HFFc6 (cell line): ENCODE results near the gene TSSK2. TPM values are rescaled to one million over a fixed set of nuclear protein-coding genes. Genes with fewer than 3 reads are reported as not detected.

Experiments used
- DNase-seq: peaks from one replicate; pipeline ENCODE4 v3.0.0-alpha.2; 2018
- H3K27ac Mint-ChIP-seq: 2 replicates; pipeline ENCODE4 v1.8.0; 2020; ENCODE audit warnings: mild to moderate bottlenecking, mixed read lengths
- H3K27me3 Mint-ChIP-seq: 2 replicates; pipeline ENCODE4 v1.8.0; 2021; ENCODE audit warnings: mild to moderate bottlenecking, moderate library complexity, mixed read lengths; ENCODE audit not compliant: insufficient read depth
- H3K36me3 Mint-ChIP-seq: 2 replicates; pipeline ENCODE4 v1.8.0; 2021; ENCODE audit warnings: low read depth, mixed read lengths
- H3K4me1 Mint-ChIP-seq: 2 replicates; pipeline ENCODE4 v1.8.0; 2020; ENCODE audit warnings: low read depth, mixed read lengths
- H3K4me3 Mint-ChIP-seq: 2 replicates; pipeline ENCODE4 v1.8.0; 2020; ENCODE audit warnings: mild to moderate bottlenecking, moderate library complexity, mixed read lengths
- H3K9me3 Mint-ChIP-seq: 2 replicates; pipeline ENCODE4 v1.8.0; 2020; ENCODE audit warnings: mild to moderate bottlenecking, mixed read lengths
- CTCF ChIP-seq: fragments of 200-600 bp; sonication (generic); IDR thresholded peaks from 2 replicates; pipeline ENCODE4 v1.5.0; 2021; ENCODE audit warnings: antibody characterized with exemption, mild to moderate bottlenecking
- total RNA-seq, 6 experiments: library from RNA; stranded (reverse); fragmentation: NEBNext Ultra II Directional; extraction: Animal tissue kit (Norgen Biotek cat#: 25700); gene quantifications; 2 replicates in 1 of 6; 3 replicates in 5 of 6; pipeline ENCODE4 v1.2.3, GENCODE V29; 2021

TSSK2 gene
- total RNA-seq, 6 experiments from 2014 or later, result not detected

DNA sequence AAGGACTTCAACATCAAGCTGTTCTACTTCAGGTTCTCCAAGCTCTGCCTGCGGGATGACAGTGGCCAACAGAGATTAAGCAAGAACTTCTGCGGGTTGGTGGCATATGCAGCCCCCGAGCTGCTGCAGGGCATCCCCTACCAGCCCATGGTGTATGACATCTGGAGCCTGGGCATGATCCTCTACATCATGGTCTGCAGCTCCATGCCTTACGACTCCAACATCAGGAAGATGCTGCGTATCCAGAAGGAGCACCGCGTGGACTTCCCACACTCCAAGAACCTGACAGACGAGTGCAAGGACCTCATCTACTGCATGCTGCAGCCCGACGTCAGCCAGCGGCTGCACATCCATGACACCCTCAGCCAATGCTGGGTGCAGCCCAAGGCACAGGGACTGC lies 6.1 kb upstream of the TSSK2 start:
- Mint-ChIP-seq H3K4me1 (peaks cover 23% of the 10 kb centered on the region), H3K36me3 (no peaks in the 10 kb centered on the region), H3K4me3 (no peak overlapping the region), H3K9me3 (no peaks in the 10 kb centered on the region), H3K27ac (no peak overlapping the region), H3K27me3 (peaks cover 5% of the 10 kb centered on the region)
- no peak for DNase-seq
- TF ChIP-seq CTCF, result no peak

GRCh38 chr22:19125474-19126308 lies 5.4 kb upstream of the TSSK2 start:
- H3K4me1 Mint-ChIP-seq, result peaks cover 16% of the 10 kb centered on the region
- H3K4me3 Mint-ChIP-seq, result no peak overlapping the region
- H3K27me3 Mint-ChIP-seq, result peaks cover 5% of the 10 kb centered on the region
- DNase-seq, result no peak
- no peak overlapping the region for H3K27ac Mint-ChIP-seq
- H3K9me3 Mint-ChIP-seq, result no peaks in the 10 kb centered on the region
- no peak for TF ChIP-seq CTCF
- no peaks in the 10 kb centered on the region for H3K36me3 Mint-ChIP-seq

DNA sequence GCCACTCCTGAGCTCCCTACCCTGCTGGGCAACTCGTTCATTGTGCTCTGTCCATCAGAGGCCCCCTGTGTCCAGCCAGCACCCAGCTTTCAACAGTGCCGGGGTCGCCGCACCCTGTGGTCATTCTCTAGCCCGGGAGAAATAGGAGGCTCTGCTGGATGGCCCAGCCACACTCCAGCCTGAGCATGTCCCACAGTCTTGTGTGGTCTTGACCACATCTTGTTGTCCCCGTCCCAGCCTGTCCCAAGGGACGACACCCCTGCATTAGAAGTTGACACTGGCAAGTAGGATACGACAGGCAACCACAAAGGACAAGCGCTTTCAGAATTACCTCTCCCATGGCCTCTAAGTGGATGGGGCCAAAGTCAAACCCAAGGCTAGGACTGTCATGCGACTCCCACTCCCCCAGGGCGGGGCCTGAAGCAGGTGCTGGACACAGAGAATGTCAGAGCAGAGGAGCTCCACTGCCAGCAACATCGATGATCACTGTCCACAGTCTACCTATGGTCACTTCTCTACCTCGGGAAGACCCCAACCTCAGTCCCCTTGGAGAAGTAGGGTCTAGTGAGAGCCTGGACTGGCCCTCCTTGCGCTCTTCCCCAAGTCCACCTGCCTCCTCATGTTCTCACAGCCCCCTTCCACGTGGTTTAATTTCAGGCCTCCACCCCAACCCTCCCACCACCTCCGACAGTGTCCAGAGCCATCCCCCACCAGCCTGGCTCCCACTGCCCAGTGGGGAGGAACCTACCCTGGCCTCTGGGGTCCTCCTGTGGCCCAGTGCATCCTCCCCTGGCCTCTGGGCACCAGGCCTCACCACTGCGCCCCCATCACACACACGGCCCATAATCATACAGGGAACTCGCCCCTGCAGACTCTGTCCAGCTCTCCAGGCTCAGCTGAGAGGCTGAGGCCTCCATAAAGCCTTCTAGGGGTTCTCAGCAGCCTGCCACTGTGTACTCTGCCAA lies 4.5 kb upstream of the TSSK2 start:
- Mint-ChIP-seq H3K27me3 (peaks cover 5% of the 10 kb centered on the region), H3K36me3 (no peaks in the 10 kb centered on the region), H3K27ac (no peak overlapping the region), H3K4me3 (no peak overlapping the region), H3K4me1 (peaks cover 8% of the 10 kb centered on the region), H3K9me3 (no peaks in the 10 kb centered on the region)
- no peak for DNase-seq
- no peak for TF ChIP-seq CTCF

- Mint-ChIP-seq H3K4me1 (peaks cover 8% of the 10 kb centered on the region), H3K9me3 (no peaks in the 10 kb centered on the region), H3K27ac (no peak overlapping the region), H3K27me3 (peaks cover 5% of the 10 kb centered on the region), H3K36me3 (peaks cover 6% of the 10 kb centered on the region; the same call in 1 of the 2 replicates), H3K4me3 (no peak overlapping the region)
- no peak for TF ChIP-seq CTCF
- no peak for DNase-seq
Measured at GRCh38 chr22:19127329-19128008, 3.6 kb upstream of the TSSK2 start.

DNA sequence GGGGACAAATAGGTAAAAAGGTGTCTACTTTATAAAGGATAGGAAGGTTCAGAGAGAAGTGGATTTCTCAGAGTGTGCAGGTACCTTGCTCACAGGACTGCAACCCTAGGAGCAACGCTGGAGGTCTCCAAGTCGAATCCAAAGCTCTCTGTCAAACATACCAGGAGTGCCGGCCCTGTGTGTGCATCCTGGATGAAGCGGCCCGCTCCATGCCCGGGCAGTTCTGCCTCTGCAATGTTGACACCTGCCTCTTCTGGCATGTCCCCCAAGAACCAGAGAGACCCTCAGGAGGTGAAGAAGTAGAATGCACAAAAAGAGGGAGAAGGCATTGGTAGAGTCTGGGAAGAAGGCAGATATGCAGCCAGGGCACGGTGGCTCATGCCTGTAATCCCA lies 3.1 kb upstream of the TSSK2 start:
- H3K36me3 Mint-ChIP-seq, result peaks cover 8% of the 10 kb centered on the region; the same call in 1 of the 2 replicates
- no peak for TF ChIP-seq CTCF
- H3K27me3 Mint-ChIP-seq, result peaks cover 7% of the 10 kb centered on the region
- no peak for DNase-seq
- H3K9me3 Mint-ChIP-seq, result no peaks in the 10 kb centered on the region
- no peak overlapping the region for H3K27ac Mint-ChIP-seq
- peaks cover 4% of the 10 kb centered on the region for H3K4me1 Mint-ChIP-seq
- H3K4me3 Mint-ChIP-seq, result no peak overlapping the region
